ENCODE measurements around the gene UBASH3B.

The UBASH3B gene

DNA sequence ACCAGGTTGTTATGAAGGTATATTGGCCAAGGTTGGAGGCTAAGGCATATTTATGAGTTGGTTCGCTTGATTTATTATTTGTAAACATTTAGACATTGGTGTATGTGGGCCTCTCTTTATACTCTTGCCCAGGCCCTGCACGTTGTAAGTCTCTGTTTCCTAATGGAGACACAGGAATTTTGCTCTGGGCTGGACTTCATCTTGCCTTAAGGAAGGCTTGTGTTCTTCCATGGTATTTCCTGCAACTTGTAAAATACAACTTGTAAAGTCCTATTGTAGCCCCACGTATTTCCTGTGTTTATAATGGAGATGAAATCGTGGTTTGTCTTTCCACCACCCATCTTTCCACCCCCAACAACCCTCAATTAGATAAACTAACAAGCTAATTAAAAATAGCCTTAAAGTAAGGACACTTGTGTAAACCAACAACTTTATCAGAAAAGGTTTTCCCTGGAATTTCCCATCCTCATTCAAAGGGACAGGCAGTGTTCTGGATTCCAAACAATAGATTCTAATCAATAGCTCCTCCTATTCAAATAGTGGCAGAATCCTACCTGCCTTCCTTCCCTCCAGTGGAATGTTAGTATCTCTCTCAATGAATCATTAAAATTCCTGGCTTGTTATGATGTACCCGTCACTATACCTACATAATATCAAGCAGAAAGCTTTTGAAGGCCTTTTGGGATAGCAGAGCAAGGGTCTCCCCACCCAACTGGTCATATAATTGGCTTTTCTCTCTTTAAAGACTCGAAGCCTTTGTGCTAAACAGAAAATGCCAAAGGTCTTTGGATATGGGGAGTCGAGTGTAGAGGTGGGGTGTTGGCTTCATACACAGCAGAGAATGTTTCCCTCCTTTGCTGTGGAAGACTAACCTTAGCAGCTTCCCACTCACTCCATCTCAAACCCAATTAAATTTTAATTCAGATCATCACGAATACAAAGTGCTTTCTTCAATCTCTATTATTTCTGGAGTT is 77.1 kb downstream of the UBASH3B start:
- DNase-seq (ENCODE audit: low read depth) = no peak

DNA sequence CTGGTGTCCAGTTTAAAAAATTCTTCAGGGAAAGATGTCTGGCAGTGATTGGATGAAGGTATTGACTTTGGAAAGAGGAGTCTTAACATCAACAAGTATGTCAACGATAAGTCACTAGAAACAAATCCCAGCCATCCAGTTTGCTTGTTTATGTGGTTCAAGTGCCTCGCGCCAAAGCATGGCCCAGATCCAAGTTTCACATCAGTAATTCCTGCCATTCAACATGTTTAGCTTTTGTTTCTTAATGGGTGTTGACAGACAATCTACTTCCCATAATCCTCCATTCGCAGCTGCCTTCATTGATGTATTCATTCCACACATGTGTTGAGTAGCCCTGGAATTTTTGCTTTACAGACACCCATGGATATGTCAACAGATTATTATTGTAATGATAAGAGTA is 77.8 kb downstream of the UBASH3B start:
- DNase-seq (ENCODE audit: low read depth) = no peak

DNA sequence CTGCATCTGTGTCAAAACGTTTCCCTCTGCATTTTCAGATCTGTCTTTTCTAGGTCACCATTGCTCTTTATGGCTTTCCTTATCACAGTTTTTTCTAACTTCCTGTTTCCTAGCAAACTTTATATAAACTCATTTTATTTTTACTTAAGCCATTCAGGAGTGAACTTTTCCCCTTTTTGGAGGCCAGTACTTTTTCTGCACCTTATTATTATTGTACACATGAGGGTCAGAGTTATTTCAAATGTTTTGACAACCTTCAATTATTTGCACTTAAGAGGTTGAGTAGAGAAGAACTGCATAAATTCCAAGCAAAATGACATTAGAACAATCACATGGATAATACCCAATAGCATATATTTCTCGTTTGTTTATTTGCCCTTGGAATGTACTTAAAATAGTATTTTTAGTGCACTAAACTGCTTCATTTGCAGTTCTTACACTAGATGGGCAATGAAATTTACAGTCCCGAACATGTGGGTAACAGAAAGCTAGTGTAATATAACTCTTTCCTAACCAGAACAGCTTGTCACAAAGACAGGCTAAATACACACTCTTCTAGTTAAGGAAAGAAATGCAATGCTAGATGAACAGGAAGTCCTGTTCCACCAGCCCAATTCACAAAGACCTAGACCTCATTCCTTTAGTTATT is 79.5 kb downstream of the UBASH3B start:
- no peak for DNase-seq (ENCODE audit: low read depth)

DNA sequence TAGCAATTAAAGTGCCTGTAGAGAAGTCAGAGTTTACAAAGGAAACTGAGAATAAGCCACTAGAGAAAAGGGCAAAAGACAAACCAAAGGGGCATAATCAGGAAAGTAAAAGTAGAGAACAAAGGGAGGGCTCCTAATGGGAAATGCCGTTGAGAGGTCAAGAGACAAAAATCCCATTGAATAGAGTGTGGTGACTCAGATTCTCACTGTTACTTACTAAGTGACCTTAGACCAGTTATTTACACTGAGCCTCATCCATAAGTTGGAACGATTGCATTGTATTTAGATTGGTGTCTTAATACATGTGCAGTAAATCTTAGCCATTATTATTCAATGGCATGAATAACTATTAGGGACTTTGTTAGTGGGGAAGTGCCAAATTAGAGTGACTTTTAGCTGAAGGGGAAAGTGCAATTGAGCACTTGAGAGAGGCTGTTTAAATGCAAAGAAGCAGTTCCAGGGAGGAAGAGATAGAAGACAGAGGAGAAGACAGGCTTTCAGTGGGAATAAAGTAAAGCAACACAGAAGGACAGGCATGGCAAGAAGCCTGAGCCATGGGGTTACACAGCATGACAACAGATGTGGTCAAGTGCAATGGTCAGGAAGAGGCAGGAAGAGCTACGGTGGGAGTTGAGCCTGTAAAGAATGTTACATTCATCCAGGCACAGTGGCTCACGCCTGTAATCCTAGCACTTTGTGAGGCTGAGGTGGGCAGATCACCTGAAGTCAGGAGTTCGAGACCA is 82.6 kb downstream of the UBASH3B start:
- DNase-seq (ENCODE audit: low read depth) = no peak

DNA sequence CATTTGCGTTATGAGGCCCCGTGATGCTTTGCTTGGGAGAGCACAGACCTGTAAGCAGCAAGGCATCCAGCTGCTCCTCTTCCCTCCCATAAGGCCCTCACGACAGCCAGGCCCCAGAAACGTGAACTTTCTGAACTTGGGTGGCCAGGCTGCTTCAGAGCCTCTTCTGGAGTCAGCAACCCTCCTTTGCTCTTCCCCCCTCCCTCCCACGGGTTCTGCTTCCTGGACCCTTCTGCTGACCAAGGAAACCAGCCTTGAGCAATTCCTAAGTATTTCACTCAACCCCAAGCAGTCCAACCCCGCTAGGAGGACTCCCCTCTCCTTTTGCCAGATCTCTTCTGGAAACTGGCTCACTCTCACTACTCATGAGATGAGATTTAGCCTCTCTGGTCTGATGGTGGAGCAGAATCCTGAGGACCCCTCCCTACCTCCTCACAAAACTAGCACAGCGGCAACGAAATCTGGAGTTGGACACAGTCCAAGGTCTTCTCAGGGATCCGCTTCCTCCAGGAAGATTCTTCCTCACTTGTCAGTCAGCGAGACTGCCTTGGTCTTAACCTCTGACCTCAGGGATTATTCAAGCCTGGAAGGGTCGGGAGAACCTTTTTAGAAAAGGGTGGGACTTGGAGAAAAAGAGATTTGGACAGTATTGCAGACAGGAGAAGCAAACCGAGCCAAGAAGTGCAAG is 86.2 kb downstream of the UBASH3B start:
- DNase-seq (ENCODE audit: low read depth) = no peak

DNA sequence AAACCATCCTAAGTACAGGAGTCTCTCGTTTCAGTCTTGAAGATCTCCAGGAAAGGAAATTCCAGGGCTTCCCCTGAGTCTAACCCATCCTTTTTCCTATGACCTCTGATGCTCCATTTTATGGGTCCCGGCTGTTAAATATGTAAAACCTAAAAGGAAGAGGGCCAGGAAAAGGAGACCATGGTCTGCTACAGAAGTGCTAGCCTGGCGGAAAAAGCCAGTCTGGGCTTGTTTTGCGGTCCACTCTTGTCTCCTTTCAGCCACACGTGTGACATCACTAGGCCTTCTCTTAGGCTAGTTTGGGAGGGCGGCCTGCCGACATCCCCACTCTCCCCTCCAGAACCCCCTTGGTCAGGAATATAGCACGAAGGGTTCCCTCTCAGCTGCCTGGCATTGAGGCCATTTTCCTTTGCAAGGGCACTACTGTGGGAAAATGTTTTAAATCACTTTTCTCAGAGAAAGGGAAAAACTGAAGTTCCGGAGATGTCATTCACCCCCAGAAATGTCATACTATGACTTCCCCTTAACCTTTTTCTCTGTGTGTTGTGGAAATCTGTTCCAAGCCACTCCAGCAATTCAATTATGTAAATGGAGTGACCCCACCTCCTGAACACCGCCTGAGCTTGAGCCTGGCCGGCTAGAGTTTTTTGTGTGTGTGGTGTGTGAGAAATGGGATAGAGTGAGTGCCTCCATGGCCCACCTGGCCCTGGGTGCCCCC is 86.9 kb downstream of the UBASH3B start:
- DNase-seq (ENCODE audit: low read depth) = no peak

DNA sequence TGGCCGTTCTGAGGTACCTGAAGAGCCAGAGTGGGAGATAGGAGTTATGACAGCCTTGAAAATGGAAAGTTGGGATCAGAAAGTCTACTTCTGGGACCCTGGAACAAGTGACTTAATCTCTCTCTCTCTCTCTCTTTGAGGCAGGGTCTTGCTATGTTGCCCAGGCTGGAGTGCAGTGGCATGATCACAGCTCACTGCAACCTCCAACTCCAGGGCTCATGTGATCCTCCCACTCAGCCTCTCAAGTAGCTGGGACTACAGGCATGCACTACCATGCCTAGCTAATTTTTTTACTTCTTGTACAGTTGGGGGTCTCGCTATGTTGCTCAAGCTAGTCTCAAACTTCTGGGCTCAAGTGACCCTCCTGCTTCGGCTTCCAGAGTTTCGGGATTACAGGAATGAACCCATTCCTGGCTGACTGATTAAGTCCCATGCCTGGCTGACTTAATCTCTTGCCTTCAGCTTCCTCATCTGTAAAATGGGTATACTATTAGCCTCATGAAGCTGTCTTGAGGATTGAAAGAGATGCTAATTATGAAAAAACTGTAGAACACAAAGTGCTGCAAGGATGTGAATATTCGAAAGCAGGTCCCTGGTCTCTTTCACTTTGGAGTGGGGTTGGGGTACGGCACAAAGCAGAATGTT is 87.7 kb downstream of the UBASH3B start:
- no peak for DNase-seq (ENCODE audit: low read depth)

DNA sequence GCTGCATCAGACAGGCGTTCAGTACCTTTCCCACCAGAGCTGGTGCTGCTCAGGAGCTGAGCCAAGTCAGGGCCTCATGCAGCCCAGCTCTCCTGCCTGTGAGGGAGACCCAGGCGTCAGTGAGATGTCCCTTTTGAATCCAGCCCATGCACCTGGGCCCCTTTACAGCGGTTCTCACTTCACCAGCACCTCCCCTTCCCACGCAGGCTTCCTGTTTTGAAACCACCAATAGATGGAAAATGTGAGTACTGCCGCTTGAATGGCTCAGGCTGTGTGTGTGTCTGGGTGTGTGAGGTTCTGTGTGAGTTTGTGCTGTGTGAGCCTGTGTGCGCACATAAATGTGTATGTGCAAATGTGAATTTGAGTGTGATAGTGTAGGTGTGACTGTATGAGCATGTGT is 88.4 kb downstream of the UBASH3B start:
- DNase-seq (ENCODE audit: low read depth) = peak; percentile 68

DNA sequence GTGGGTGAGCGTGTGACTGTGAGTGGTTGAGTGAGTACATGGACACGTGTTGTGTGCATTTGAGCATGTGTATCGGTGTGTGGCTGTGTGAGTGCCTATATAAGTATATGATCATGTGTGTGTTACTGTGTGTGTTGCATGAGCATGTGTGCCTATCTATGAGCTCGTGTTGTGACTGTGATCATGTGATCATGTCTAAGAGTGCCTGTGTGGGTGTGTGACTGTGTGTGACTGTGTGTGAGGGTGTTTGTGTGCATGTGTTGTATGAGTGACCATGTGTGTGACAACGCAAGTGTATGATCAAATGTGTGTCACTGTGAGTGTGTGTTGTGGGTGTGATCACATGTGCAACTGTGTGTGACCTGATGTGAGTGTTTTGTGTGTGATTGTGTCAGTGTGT is 88.8 kb downstream of the UBASH3B start:
- DNase-seq (ENCODE audit: low read depth) = no peak

DNA sequence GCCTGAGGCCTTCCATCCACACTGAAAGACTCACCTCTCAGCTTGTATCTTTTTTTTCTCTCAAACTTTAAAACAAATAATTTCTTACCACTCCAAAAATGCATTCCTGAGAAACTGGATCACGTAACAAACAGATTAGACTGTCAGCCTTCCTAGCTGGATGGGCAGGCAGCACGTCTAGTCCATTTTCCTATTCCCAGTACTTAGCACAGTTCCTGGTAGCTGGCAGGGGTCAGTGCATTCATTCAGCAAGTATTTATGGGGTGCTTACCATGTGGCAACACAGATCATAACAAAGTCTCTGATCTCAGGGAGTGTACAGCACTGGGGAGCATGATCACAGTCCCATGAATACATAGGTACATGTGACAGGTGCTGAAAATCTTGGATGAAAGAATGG is 89.6 kb downstream of the UBASH3B start:
- DNase-seq (ENCODE audit: low read depth) = no peak

DNA sequence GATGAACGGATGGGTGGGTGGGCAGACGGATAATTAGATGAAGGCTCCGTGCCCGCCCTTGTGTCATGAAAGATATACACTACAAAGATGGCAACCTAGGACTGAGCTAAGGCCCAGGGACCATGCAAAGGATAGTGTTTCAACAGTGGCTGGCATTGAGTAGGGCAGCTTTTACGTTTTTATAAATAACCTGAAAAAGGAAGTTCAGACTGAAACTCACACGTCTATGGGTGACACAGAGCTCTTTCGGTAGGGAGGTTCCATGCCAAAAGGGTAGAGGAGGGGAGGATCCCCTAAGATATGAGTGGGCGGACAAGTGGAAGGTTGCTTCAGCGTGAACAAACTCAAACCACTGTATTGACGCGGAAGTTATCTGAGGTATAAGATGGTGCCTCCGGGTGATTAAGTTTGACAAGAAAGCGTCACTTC is 90.5 kb downstream of the UBASH3B start:
- DNase-seq (ENCODE audit: low read depth) = no peak

DNA sequence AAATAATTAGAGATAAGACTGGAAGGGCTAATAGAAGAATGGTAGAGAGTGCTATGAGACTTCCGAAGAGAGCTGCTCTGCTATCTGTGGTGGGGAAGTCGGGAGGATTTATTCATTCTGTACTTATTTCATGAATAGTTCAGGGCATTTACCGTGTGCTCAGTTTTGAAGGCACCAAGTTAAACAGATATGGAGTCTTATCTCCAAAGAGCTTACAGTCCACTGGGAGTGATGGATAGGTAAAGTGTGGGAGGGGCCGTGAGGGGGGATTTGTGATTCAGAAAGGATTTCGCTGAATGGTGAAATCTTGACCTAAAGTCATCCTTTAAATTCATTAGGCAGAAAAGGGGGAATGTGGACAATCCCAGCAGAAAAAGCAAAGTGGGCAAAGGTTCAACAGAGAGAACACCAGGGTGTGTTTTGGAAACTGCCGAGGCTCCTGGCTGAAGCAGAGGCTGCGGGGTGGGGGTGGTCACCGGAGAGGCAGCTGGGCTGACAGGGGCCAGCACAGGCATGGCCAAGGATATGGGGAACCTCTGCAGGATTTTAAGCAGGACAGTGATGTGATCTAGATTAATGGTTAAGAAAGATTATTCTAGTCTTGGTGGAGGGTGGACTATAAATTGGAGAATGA is 91.2 kb downstream of the UBASH3B start:
- DNase-seq (ENCODE audit: low read depth) = no peak

DNA sequence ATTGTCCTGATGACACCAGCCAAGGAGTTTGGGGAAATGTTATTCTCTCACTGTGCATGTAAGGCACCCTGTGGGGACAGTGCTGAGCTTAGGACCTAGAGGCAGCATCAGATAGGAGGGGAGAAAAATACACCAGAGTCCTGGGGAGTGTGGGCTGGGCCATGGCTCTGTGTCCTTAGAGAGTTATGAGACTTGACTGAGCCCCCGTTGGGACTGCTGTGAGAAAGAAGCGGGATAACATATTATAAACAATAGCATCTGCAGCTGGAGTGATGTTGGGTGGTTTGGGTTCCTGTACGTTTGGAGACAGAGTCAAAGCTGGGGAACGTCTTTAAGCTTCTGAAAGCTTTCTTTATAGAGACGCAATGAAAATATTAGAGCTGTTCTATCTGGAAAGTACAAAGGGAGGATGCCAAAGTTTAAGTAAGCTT is 91.8 kb downstream of the UBASH3B start:
- no peak for DNase-seq (ENCODE audit: low read depth)

DNA sequence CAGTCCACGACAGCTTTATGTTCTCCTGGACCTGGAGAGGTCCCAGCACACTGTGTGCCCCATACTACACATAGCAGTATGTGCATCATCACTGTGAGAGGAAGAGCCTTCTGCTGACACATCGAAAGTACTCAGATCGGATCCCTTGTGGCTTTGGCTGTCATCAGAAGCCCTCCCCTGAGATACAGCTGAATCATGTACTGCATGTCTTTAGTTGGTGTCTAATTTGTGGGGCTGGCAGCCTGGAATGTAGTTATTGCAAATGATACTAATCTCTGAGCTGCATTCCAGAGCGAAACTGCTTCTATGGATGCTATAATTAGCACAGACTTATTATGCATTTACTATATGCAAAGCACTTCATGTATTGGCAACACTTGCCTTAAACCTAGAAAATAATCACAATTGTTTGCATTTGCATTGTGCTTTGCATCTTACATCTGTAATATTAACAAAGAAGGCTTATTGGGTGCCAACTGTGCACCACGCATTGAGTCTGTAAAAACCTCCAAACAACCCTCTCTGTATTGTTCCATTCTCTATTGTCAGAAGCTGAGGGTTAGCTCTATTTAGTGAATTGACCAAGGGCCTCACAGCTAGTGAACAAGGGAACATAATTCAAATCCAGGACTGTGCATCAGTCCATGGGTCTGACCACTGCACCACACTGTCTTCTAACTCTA is 93.6 kb downstream of the UBASH3B start:
- no peak for DNase-seq (ENCODE audit: low read depth)

DNA sequence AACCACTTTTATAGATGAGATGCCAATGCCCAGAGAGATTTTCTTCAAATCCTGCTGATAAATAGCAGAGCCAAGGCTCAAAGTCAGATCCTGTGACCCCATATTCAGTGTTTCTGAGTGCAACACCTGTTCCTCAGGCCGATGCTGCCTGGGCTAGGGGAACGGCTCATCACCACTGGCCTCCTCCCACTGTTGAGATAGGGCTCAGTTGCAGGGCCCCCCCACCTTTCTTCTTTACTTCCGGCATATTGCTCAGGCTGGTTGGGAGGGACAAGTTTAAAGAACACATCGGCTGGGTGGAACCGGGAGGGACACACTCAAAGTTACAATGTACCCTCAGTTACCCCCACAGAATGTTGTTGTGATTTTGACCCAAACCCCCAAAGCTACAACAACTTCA is 94.5 kb downstream of the UBASH3B start:
- DNase-seq (ENCODE audit: low read depth) = no peak

DNA sequence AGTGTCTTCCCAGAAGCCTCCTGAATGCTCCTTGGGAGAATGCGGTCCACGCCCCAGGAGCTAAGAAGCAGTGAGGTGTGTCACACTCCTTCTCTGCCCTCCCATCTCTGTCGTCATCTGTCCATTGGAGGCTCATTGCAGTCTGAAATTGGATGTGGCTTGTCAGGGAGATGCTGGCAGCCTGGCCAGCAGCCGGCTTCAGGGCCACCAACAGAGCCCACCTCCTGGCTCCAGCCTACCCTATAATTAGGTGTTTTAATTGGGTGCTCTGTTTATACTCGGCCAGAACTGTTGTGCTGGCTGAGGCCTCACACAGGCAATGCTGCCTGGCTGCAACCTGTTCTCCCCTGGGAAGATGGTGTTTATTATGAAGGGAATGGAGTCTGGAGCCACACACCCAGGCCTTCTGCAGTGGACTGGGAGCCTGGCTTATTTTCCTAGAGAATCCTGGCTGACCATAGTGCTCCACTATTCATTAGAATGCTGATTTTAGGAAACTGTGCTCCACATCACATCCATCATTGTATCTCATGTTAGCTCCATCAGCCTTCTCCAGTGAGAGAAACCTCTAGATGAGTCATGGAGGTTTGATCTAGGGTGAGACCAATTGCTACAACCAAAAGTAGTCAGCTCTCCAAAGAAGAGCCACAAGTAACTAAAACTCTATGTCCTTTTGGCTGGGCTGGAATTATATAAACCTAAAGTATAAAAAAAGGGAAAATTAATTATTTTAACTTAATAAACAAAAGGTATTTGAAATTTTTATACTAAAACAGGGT is 96.0 kb downstream of the UBASH3B start:
- DNase-seq (ENCODE audit: low read depth) = no peak

DNA sequence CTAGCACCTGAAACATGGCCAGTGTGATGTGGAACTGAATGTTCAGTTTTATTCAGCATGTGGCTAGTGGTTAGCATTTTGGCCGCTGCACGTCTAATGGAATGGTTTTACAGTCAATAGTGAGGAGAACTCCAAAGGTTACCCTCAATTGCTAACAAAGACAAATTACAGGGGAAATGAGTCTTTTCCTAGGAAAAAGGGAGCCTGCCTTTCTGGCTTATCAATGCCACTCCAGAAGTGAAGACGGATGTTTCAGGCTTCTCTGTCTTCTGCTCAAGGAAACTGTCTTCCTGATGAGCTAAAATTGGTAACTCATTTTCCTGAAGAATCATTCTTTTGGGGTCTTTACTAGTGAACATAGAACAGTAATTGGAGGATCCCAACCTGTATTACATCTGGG is 98.5 kb downstream of the UBASH3B start:
- no peak for DNase-seq (ENCODE audit: low read depth)

DNA sequence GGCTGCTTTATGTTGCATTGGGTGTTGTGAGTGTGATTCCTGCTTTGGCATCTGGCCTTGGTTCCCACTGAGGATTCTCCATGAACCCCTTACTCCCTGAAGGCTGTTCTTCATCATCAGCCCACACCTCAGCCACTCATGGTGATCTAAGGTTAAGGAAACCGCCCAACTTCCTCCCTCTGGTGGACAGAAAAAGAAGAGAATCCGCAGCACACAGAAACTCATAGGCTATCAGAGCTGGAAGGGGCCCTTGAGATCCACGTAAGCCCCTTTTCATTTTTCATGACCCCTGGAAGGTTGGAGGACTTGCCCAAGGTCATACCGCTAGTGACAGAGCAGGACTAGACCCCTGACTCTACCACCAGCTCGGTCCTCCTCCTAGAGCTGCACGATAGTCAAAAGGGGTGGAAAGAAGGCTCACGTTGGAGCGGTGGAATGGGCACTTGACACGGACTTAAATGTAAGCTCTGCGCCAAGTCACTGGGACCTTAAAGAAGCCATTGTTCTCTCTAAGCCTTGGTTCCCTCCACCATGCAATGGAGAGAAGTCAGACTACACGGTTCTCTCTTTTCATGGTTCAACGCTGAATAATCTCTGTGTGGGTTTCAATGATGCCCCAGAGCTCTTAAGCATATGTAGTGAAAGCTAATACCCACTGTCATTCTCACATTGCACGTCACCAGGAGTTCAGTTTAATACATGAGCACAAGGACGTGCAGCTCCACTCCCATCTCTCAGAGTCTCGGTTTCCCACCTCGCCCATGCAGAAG is 99.2 kb downstream of the UBASH3B start:
- no peak for DNase-seq (ENCODE audit: low read depth)

Data from stimulated activated CD8-positive, alpha-beta memory T cell treated with anti-CD3 and anti-CD28 coated beads, Interleukin-12 subunit alpha, Interleukin-12 subunit beta, amount 100 ng/mL, for 1 hour (primary cell).